GM21390 (cell line): ENCODE results near the gene TEAD1.
A peak's percentile ranks its signal among the peaks of the same experiment; 100 is the strongest.

Experiments
- ATAC-seq: cut with Tn5 transposase; IDR thresholded peaks from one replicate; pipeline ENCODE4 v1.9.1; 2021; ENCODE audit not compliant: unreplicated experiment

Gene TEAD1

GRCh38 chr11:12664385-12664784, 9.8 kb upstream of the TEAD1 start:
- no peak for ATAC-seq

GRCh38 chr11:12666915-12667314, 7.3 kb upstream of the TEAD1 start:
- no peak for ATAC-seq

GRCh38 chr11:12667646-12668045, 6.6 kb upstream of the TEAD1 start:
- no peak for ATAC-seq

- no peak for ATAC-seq
These were observed 6.1 kb upstream of the TEAD1 start for GRCh38 chr11:12668166-12668565.

- ATAC-seq: no peak
These were observed 4.3 kb upstream of the TEAD1 start for GRCh38 chr11:12669930-12670329.

GRCh38 chr11:12671370-12671769, 2.9 kb upstream of the TEAD1 start:
- no peak for ATAC-seq

GRCh38 chr11:12673601-12673923, 659 bp upstream of the TEAD1 start:
- ATAC-seq: no peak

- ATAC-seq: peak; percentile 39
These were observed 332 bp downstream of the TEAD1 start for GRCh38 chr11:12674571-12674935.

GRCh38 chr11:12674936-12675696, 895 bp downstream of the TEAD1 start:
- no peak for ATAC-seq

GRCh38 chr11:12675951-12676711, 1.9 kb downstream of the TEAD1 start:
- ATAC-seq: no peak

- no peak for ATAC-seq
These were observed 2.9 kb downstream of the TEAD1 start for GRCh38 chr11:12677131-12677530.

- ATAC-seq: no peak
These were observed 3.9 kb downstream of the TEAD1 start for GRCh38 chr11:12678092-12678491.

- ATAC-seq: no peak
These were observed 4.8 kb downstream of the TEAD1 start for GRCh38 chr11:12678991-12679390.

- ATAC-seq: no peak
These were observed 5.2 kb downstream of the TEAD1 start for GRCh38 chr11:12679471-12679870.

- ATAC-seq: no peak
These were observed 6.2 kb downstream of the TEAD1 start for GRCh38 chr11:12680246-12680939.

GRCh38 chr11:12680940-12681258, 6.7 kb downstream of the TEAD1 start:
- no peak for ATAC-seq

GRCh38 chr11:12681466-12681865, 7.2 kb downstream of the TEAD1 start:
- ATAC-seq: no peak

- no peak for ATAC-seq
These were observed 8.1 kb downstream of the TEAD1 start for GRCh38 chr11:12682288-12682687.

- ATAC-seq: no peak
These were observed 8.7 kb downstream of the TEAD1 start for GRCh38 chr11:12682737-12683500.

GRCh38 chr11:12683874-12684273, 9.7 kb downstream of the TEAD1 start:
- no peak for ATAC-seq

- ATAC-seq: no peak
These were observed 10.1 kb downstream of the TEAD1 start for GRCh38 chr11:12684315-12684714.
